ENCODE data around the gene SLC35E2B.
A peak's percentile ranks its signal among the peaks of the same experiment; 100 is the strongest.
"Not testable (repeated sequence)": the region's sequence is repeated elsewhere in the genome, so short reads cannot be mapped to it uniquely, and the experiment has no call there.

Gene SLC35E2B

GRCh38 chr1:1672181-1672965 is 20.2 kb downstream of the SLC35E2B start:
- DNase-seq = no peak

DNA sequence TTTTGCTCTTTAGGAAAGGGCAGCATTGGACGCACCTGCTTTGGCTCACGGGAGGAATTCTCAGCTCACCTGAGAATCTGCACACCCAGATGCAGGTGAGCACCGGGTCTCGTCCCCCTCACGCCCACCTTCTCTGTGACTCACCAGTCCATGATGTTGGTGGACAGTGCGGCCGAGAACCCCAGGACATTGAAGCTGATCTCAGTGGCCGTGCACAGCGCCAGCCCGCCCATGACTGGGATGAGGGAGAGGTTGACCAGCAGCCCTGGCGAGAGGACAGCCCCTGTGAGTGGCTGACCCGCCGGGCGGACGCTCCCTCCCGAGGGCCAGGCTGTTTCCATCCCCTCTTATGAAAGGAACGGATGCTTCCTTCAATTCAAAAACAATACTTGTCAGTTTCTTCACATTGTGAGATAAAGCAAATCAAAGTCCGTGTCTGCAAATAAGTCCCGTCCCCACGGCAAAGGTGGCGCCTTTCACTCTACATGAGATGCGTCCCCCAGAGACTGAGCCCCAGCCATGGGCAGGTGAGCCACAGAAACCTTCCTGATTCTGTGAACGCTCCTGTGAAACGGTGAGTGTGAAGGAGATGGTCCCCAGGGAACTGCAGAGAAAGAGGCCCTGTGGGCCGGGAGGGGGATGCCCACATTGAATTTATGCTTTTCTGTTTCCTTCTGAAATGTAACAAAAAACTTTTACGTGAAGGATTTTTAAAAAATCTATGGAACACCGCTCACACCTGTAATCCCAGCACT is 21.1 kb downstream of the SLC35E2B start:
- DNase-seq = no peak

DNA sequence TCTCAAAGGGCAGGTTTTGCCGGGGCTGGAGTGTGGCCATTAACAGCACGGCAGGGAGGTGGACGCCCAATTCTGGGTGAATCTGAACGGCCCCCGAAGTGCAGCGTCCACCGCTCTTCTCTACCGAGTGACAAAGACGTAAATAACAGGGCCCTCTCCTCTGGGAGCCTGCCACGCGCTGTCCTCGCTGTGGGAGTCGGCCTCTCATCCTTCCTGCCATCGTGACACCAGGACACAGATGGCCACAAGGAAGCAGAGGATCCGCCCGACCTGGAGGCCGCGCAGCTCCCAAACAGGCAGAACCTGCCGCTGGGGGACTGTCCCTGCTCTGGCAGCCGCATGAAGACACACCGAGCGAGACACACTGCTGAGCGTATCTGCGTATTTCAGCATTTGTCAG is 21.7 kb downstream of the SLC35E2B start:
- no peak for DNase-seq

DNA sequence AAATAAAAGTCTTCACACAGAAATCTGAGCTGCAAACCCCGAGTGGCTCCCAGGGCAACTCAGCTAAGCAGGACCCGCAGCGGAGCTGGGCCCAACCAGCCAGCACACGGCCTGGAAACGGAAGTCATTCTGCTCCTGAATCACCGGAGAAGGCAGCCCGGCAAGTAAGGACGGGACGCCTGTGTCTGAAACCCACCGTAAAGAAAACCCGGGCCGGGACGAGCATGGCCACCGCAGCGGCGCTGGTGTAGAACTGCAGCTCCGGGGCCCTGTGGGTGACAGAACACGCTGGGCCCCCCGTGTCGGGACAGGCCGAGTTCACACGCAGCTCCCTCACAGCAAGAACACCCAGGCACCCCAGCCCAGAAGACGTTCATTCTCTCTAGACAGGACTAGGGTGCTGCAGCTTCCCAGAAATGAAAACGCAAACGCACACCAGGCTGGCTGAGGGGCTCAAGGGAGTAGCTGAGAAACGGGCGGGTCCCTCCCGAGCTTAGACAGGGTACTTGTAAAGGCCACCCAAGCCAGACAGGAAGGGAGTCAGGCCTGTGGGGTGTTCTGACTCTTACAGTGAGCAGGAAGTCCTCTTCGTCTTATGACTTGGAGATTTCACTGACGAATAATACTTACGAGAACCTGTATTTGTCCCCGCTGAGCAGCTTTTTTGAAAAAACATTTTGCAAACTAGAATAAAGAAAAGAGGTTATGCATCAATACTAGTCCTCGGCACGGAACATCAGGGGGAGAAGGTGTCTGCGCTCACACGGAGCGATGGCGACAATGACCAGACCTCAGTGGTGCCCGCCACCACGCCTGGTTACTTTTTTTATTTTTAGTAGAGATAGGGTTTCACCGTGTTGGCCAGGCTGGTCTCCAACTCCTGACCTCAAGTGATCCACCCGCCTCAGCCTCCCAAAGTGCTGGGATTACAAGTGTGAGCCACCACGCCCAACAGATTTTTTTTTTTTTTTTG is 22.8 kb downstream of the SLC35E2B start:
- peak; percentile 13 for DNase-seq

GRCh38 chr1:1666526-1666925 is 26.1 kb downstream of the SLC35E2B start:
- DNase-seq = no peak

DNA sequence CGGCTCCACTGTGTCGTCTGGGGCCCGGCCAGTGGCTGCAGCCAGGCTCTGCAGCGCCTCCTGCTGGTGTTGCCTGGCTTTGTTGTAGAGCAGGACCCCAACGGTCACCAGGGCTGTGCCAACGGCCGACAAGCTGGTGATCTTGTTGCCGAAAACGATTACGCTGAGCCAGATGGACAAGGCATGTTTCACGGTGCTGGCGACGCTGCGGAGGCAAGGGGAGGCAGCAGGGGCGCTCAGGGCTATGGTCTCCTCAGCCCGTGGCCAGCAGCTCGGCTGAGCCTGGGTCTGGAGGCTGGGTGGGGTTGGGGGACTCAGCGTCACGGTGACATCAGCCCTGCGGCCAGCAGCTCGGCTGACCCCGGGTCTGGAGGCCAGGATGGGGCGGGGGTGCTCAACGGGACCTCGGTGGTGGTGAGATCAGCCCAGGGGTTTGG is 26.8 kb downstream of the SLC35E2B start:
- no peak for DNase-seq

DNA sequence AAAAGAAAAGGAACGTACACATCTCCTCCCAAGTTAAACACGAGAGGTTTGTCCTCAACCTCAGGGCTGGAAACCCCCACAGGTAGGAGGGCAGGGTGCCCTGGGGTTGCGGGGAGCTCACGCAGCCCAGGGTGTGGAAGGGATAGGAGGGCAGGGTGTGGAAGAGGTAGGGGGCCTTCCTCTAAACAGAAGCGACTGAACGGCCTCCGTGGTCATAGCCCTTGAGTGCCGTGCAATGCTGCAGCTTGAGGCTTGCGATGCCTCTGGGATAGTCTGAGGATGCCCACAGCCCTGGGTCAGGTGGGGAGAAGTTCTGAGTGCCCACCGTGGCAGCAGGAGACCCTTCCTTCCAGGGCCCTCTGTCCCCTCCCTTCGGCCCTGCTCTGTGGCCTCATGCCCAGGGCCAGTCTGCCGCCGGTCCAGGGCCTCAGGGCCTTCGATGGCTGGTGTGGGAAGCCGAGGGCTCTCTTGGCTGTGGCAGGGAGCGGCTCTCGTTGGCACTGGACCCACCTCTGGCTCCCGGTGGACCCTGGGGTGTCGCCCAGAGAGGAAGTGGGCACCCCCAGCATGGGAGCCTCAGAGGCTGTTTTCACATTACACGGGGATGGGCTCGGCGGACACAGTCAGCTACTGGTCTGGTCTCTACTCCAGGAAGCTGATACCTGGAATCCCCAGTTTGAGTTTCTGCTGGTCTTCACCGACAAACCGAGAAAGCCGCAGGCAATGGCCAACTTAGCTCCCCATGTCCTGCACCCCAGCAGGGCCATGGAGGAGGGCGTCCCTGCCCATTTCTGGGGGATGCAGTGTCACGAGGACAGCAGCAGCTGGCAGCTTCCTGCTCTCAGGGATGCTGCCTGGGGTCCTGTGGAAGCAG is 27.4 kb downstream of the SLC35E2B start:
- DNase-seq = no peak

- DNase-seq = not testable (repeated sequence)
Measured at GRCh38 chr1:1664318-1664717, 28.3 kb downstream of the SLC35E2B start.

DNA sequence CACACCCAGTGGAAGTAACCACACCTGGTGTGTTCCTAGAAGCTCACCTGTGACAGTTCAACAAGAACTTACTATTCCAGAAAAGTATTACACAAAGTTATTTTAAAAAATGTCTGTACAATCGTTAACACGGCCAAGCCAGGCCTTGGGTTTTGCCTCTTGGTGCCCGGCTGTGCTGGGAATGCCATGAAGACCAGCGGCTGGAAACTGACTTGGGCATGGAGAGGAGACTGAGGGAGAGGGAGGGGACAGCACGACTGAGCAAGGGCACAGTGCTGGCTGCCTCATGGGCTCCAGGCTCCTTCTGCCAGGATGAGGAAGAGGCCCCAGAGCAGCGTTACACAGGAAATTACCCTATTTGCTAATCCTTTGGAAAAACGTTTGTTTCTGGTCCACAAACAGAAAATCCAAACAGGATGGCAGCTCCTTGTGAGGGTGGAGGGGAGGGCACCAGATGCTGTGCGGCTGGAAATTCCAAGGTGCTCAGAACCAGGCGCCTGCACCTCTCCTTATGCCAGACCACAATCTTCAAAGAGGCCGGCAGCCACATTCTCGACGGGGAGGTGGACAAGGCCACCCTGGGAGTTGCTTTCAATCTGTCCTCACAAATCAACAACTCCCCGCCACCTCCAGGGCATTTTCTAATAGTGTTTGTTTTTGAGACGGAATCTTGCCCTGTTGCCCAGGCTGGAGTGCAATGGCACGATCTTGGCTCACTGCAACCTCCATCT is 29.6 kb downstream of the SLC35E2B start:
- DNase-seq = not testable (repeated sequence)

GRCh38 chr1:1662392-1662791 is 30.2 kb downstream of the SLC35E2B start:
- not testable (repeated sequence) for DNase-seq

DNA sequence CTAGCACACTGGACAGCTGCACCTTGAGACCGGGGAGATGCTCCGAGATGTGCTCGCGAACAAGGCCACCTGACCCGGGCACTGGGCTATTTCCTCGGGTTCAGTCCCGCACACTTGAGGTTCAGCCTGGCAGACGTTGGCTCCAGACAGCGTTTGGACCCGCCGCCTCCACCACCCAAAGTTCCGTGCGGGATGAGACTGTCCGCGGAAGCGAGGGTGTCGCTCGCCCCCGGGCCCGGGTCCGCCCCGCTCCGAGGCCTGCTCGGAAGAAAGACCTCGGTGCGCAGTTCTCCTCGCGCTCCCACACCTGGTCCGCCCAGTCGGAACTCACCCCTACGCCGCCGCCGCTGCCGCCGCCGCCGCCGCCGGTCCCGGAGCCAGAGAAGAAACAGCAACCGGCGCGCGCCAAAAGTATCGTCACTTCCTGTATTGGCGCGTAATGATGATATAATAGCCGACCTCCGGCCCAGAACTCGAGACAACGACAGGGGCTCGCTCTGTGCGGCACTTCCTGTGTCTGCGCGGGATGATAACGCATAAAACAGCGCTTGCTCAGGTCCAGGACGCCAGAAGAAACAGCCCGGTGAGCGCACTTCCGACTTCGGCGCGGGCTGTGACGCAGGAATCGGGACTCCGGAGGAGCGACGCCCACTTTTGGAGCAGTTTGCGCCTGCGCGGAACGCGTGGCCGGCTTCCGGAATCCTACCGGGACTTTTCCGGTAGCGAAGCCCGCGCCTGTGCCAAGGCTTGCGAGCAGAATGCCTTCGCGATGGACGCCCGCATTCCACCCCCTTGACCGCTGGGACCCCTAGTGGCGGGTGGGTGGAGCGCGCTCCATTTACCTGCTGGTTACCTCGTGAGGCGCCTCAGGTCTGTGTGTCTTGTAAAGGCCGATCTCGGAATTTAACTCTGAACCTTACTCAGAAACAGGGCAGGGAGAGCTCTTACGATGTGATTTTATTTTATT is 33.7 kb downstream of the SLC35E2B start, which contains the start of gene CDK11B:
TSS of gene CDK11B (minus strand) at position 422 of the 967 bp plus-strand sequence. CDS start 1,519 bp downstream, outside the sequence.
- DNase-seq = peak; percentile 63

DNA sequence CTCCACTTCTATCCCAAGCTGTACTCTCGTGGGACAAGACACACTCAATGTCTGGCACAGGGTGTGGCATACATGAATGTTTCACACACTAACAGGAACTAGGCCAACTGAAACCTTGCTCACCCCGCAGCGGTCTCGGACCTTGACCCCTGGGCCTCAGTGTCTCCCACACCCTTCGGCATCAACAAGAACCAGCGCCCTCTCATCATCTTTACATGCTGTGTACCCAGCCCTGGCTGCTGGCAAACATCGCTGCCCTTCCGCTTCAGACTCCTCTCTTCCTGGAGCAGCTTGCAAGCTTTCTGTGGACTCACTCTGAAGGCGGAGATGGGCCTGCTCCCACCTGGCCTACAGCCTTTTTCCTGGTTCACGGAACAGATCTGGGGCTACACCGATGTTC is 44.3 kb downstream of the SLC35E2B start:
- DNase-seq = not testable (repeated sequence)

DNA sequence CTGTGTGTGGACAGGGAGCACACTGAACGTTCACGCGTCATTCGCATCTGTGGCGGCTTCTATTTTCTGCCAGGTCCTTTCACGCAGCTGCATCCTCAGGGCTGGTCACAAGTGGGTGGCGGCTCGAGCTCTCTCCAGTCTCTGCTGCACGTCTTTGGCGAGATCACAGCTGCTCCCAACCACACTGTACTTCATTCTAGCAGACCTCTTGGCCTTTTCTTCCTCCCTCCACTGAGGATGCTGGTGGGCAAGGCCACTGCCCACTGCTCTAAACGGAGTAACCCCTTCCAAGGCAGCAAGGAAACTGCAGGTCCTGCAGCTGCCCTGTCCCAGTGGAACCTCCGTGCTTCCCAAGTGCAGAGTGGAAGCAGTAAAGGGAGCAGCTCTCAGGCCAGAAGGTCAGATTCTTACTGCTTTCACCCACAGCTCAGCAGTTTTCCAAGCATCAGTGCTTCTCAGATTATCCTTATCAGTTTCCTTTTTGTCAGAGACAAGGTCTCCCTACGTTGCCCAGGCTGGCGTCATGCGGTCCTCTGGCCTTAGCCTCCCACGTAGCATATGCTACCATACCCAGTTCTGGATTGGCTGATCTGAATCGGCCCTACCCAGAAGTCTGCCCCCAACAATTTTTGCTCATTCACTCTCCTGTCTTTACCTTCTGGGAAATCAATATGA is 44.9 kb downstream of the SLC35E2B start:
- DNase-seq = not testable (repeated sequence)

DNA sequence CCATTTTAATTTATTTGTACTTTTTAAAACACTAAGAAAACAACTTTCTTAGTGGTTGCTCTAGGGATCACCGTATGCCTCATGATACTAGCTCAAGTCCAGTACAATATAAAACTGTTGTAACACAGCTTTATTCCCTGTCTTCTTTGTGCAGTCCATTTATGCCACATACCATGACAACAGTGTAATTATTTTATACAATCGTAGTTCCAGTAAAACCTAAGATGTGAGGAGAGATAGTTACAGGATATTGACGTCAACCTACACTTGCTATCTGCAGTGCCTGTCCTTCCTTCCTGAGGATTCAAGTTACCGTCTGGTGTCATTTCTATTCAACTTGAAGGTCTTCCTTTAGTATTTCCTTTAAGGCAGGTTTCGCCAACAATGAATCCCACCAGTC is 46.3 kb downstream of the SLC35E2B start:
- not testable (repeated sequence) for DNase-seq

- not testable (repeated sequence) for DNase-seq
Measured at GRCh38 chr1:1640711-1641461, 51.7 kb downstream of the SLC35E2B start.

- not testable (repeated sequence) for DNase-seq
Measured at GRCh38 chr1:1640081-1640480, 52.5 kb downstream of the SLC35E2B start.

DNA sequence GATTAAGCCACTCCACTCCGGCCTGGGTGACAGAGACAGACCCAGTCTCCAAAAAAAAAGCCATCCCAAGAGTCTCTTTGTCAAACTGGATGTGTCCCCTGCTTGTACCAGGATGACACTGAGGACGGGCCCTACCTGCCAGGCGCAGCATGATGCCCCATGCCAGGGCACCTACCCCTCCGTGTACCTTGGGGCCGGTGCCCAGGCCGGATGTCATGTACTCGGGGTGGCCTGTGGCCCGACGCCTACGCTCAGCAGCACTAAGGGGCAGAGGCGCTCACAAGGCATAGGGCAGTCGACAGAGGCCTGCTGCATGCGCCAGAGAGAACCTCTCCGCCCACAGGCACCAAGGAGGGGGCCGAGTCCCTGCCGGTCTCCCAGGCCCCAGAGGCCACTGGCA is 53.2 kb downstream of the SLC35E2B start:
- DNase-seq = not testable (repeated sequence)

- not testable (repeated sequence) for DNase-seq
Measured at GRCh38 chr1:1638528-1638927, 54.1 kb downstream of the SLC35E2B start.
